Caco-2 (cell line): ENCODE measurements around the gene ZNF384. TPM values are rescaled to one million over a fixed set of nuclear protein-coding genes. Genes with fewer than 3 reads are reported as not detected.

ENCODE experiments used
- BruUV-seq: library from RNA; stranded (reverse); fragments of 400-500 nt; replicated peaks from 2 replicates; lab custom pipeline; 2021; lab: Mats Ljungman, UMichigan
- CTCF ChIA-PET: fragments of 300-600 bp; sonication (Branson Sonifier 250); formaldehyde crosslinking; loops from one replicate; lab custom pipeline; 2022; ENCODE audit warnings: antibody characterized with exemption; lab: Charles Lee
- POLR2A ChIA-PET: fragments of 300-600 bp; sonication (Branson Sonifier 250); formaldehyde crosslinking; loops from one replicate; lab custom pipeline; 2022; ENCODE audit warnings: antibody characterized with exemption; lab: Charles Lee
- DNase-seq, 2 experiments: peaks; one replicate each; pipeline versions ENCODE4 v3.0.0 to v3.0.0-alpha.2; 2020 to 2022
- H3K27me3 ChIP-seq: replicated peaks from 2 replicates; pipeline ENCODE4 v1.6.0; 2011; ENCODE audit warnings: low read length; ENCODE audit not compliant: control insufficient read depth, insufficient read depth
- H3K36me3 ChIP-seq: 2 replicates; pipeline ENCODE4 v1.5.1; 2011; ENCODE audit warnings: low read length; ENCODE audit not compliant: control insufficient read depth, insufficient read depth
- H3K4me1 ChIP-seq: fragments of 250-450 bp; sonication (Bioruptor Pico); 2 replicates; pipeline ENCODE4 v1.5.1; 2020; ENCODE audit warnings: mild to moderate bottlenecking
- H3K4me3 ChIP-seq: 2 replicates; pipeline ENCODE4 v1.5.1; 2011; ENCODE audit warnings: low read depth, mild to moderate bottlenecking, control low read depth, low read length
- H3K9me3 ChIP-seq: fragments of 250-450 bp; sonication (Bioruptor Pico); 2 replicates; pipeline ENCODE4 v1.5.1; 2020; ENCODE audit warnings: mild to moderate bottlenecking, moderate library complexity
- H3K27ac Mint-ChIP-seq: one replicate; pipeline ENCODE4 v1.8.0; 2022; ENCODE audit warnings: mixed read lengths; ENCODE audit not compliant: unreplicated experiment
- H3K27me3 Mint-ChIP-seq: one replicate; pipeline ENCODE4 v1.8.0; 2022; ENCODE audit warnings: mixed read lengths; ENCODE audit not compliant: insufficient read depth, unreplicated experiment
- H3K36me3 Mint-ChIP-seq: one replicate; pipeline ENCODE4 v1.8.0; 2022; ENCODE audit warnings: mild to moderate bottlenecking, mixed read lengths; ENCODE audit not compliant: insufficient read depth, unreplicated experiment
- H3K4me1 Mint-ChIP-seq: one replicate; pipeline ENCODE4 v1.8.0; 2022; ENCODE audit warnings: low read depth, mixed read lengths; ENCODE audit not compliant: unreplicated experiment
- H3K4me3 Mint-ChIP-seq: one replicate; pipeline ENCODE4 v1.8.0; 2022; ENCODE audit warnings: mild to moderate bottlenecking, moderate library complexity, mixed read lengths; ENCODE audit not compliant: unreplicated experiment
- H3K9me3 Mint-ChIP-seq: one replicate; pipeline ENCODE4 v1.8.0; 2022; ENCODE audit warnings: mixed read lengths; ENCODE audit not compliant: unreplicated experiment
- intact Hi-C: fragments of 100-400 bp; cut with micrococcal nuclease; formaldehyde crosslinking; loops from one replicate; pipeline ENCODE4 v1.10.0; 2022; ENCODE audit not compliant: unreplicated experiment
- total RNA-seq: library from RNA; stranded (reverse); gene quantifications from 2 replicates; pipeline ENCODE4 v1.2.3, GENCODE V29; 2022
- TF ChIP-seq, protein P1 (sequence below), 2 experiments: fragments of 200-600 bp in 1 of 2; IDR thresholded peaks; 1 replicate in 1 of 2; 2 replicates in 1 of 2; pipeline versions ENCODE4 v1.5.1 to v1.8.0; 2011 to 2022; ENCODE audit warnings: antibody characterized with exemption in 1 of 2, control low read depth in 1 of 2, inconsistent platforms in 1 of 2, low read depth in 1 of 2, low read length in 1 of 2, mild to moderate bottlenecking in 1 of 2, moderate library complexity in 1 of 2; ENCODE audit not compliant: insufficient read depth in 1 of 2, severe bottlenecking in 1 of 2, unreplicated experiment in 1 of 2

ZNF384 gene
- total RNA-seq, 1 experiment from 2014 or later = 127 TPM

DNA sequence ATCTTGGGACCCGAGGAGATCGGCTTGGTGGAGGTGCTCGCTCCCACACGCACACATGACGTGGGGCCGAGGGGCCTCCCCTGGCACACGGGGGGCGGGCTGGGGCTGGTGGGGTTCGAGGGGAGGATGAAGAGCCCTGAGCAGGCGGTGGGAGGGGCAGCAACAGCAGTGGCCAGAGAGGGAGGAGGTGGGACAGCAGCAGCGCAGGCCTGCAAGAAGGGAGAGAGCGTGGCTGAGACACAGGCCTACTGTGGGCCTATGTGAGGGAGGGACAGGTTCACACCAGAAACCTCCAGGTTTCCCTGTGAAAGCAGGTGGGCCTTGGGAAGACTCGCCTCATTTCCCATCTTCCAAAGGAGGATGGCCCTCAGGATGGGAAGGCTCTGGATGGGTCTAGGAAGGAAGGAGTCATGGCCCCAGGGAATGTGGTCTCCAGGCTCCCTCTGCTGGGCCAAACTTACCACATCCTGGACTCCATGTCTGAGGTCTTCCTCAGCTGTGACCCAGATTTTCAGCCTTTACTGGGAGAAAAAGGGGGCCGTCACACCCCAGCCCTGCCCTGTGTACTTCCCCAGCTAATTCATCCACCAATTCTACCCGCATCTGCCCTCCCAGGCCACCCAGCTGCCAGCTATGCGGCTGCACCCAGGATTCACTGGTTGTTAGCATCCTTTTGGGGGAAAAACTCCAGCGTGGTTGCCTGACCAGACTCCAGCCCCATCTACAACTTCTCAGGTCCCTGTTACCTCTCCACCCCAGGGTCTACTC, 8.6 kb upstream of the ZNF384 start:
- H3K9me3 ChIP-seq = no peaks in the 10 kb centered on the region
- peaks cover 5% of the 10 kb centered on the region for H3K4me1 ChIP-seq
- no peak overlapping the region for H3K27ac Mint-ChIP-seq
- H3K9me3 Mint-ChIP-seq = no peaks in the 10 kb centered on the region
- H3K36me3 Mint-ChIP-seq = peaks cover 6% of the 10 kb centered on the region
- DNase-seq = peak; percentile 78 to 81
- peaks cover 51% of the 10 kb centered on the region for H3K27me3 Mint-ChIP-seq
- H3K27me3 ChIP-seq = peaks cover 5% of the 10 kb centered on the region
- intact Hi-C loops = loop anchor here (1.0 to 5.0 kb wide), 5 partner anchors 8 to 145 kb away; partner anchors contain the start of genes ING4 and ZNF384
- ChIA-PET POLR2A (interaction anchor here (1.0 kb wide), 1 partner anchor 8 kb away, joined by 4 read pairs; the partner anchor contains the start of gene ZNF384), CTCF (interaction anchor here (1.0 to 1.3 kb wide), 6 partner anchors 8 to 159 kb away, joined by 3 to 15 read pairs (median 4); partner anchors contain the start of genes COPS7A and ZNF384)
- no TSS peak for BruUV-seq
- no peak overlapping the region for H3K4me3 Mint-ChIP-seq
- peaks cover 9% of the 10 kb centered on the region for H3K4me1 Mint-ChIP-seq
- H3K36me3 ChIP-seq = no peaks in the 10 kb centered on the region
- TF ChIP-seq, protein P1, sequence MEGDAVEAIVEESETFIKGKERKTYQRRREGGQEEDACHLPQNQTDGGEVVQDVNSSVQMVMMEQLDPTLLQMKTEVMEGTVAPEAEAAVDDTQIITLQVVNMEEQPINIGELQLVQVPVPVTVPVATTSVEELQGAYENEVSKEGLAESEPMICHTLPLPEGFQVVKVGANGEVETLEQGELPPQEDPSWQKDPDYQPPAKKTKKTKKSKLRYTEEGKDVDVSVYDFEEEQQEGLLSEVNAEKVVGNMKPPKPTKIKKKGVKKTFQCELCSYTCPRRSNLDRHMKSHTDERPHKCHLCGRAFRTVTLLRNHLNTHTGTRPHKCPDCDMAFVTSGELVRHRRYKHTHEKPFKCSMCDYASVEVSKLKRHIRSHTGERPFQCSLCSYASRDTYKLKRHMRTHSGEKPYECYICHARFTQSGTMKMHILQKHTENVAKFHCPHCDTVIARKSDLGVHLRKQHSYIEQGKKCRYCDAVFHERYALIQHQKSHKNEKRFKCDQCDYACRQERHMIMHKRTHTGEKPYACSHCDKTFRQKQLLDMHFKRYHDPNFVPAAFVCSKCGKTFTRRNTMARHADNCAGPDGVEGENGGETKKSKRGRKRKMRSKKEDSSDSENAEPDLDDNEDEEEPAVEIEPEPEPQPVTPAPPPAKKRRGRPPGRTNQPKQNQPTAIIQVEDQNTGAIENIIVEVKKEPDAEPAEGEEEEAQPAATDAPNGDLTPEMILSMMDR (IDR thresholded peaks at IDR 0.05; ENCODE audit: insufficient read depth in 1 of 2, low read depth in 1 of 2, low read length in 1 of 2, severe bottlenecking in 1 of 2, unreplicated experiment in 1 of 2) = peak; percentile 90 to 93
- no peak overlapping the region for H3K4me3 ChIP-seq

DNA sequence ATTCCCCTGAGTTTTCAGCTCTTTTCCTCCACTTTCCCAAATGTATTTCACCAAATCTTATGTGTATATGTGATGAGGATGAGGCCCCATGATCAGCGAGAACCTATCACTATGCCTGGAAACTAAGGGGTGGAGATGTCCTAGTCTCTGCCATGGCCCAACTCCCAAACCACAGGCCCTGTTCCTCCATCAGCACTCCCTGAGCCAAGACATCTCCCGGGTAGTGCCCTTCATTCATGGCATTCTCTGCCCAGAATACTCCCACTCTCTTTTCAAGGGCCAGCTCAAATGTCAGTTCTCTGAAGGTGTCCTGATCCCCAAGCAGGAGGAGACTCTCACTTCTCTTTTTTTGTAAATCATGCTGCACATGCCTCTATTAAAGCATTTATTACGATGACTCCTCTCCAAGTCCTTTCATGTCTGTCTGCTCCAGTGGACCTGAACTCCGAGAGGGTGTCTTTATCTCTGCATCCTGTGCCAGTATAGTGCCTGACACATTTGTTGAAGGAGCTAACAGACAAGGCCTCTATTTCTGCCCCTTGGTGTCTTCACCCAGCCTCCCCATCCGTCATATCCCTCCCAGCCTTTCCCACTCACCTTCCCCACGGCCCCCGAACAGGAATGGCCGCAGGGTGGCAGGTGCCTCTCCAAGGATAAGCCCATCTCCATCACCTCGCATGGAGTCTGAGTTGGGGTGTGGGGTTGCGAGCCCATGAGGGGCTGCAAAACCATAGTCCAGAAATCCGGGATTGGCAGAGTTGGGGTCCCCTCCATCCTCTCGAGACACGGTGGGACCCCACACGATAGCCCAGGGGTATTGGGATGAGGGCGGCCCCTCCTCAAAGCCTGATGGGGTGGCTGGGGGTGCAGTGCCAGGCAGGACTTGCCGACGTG, 7.8 kb upstream of the ZNF384 start:
- H3K27me3 Mint-ChIP-seq = peaks cover 44% of the 10 kb centered on the region

More for the DNA sequence above, 7.8 kb upstream of the ZNF384 start:
- peaks cover 5% of the 10 kb centered on the region for H3K27me3 ChIP-seq
- H3K27ac Mint-ChIP-seq = no peak overlapping the region
- peaks cover 5% of the 10 kb centered on the region for H3K4me1 ChIP-seq
- no peak overlapping the region for H3K4me3 ChIP-seq
- no TSS peak for BruUV-seq
- intact Hi-C loops = loop anchor here (5.0 kb wide), 1 partner anchor 145 kb away; no protein-coding TSS in a partner anchor
- no peaks in the 10 kb centered on the region for H3K36me3 ChIP-seq
- TF ChIP-seq, protein P1 (IDR thresholded peaks at IDR 0.05; ENCODE audit: insufficient read depth in 1 of 2, low read depth in 1 of 2, low read length in 1 of 2, severe bottlenecking in 1 of 2, unreplicated experiment in 1 of 2) = no peak
- H3K9me3 ChIP-seq = no peaks in the 10 kb centered on the region
- ChIA-PET CTCF (interaction anchor here (0.7 to 1.2 kb wide), 3 partner anchors 8 to 146 kb away, joined by 4 to 15 read pairs (median 10); partner anchors contain the start of genes COPS7A and ZNF384), POLR2A (no interaction called here)
- DNase-seq = no peak
- H3K36me3 Mint-ChIP-seq = peaks cover 6% of the 10 kb centered on the region
- no peaks in the 10 kb centered on the region for H3K9me3 Mint-ChIP-seq
- H3K4me3 Mint-ChIP-seq = no peak overlapping the region
- peaks cover 9% of the 10 kb centered on the region for H3K4me1 Mint-ChIP-seq
